ENCODE results near the gene SLC9A3.

Gene SLC9A3

DNA sequence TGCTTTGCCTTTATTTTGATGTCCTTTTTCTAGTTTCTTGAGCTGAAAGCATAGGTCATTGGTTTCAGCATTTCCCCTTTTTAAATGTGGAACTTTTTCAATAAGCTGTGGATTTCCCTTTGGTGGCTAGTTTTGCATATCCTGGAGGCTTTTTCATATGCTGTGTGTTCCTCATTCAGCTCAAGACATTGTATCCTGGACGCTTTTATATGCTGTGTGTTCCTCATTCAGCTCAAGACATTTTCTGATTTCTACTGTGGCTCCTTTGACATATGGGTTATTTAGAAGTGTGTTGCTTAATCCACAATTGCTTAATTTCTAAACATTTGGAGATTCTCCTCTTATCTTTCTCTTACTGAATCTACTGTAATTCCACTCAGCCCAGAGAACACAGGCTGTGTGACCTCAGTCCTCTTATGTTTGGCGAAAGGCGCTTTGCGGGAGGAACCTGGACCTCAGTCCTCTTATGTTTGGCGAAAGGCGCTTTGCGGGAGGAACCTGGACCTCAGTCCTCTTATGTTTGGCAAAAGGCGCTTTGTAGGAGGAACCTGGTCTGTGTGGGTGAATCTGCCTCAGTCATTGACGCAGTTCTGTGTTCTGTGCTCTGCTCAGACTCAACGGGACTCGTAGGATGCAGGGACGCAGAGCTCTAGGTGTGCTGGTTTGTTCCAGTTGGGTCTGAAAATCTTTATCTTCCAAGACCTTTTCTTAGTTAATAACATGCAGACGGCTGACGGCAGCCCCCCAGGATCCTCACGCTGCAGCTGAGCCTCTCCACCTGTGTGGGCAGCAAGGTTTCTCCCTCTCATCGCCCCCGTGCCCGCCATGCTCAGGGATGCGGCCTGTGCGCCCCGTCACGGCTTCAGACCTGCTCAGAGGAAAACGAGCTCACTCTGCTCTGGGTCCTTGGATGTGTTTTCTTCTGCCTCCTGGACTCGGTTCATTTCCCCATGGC is 6.0 kb upstream of the SLC9A3 start:
- H3K9me3 ChIP-seq (ENCODE audit: insufficient read depth, low read length): no peaks in the 10 kb centered on the region
- peak overlapping the region; percentile 64 for H3K4me2 ChIP-seq (ENCODE audit: low read length)
- H3K4me1 ChIP-seq (ENCODE audit: low read length): peaks cover 23% of the 10 kb centered on the region
- no peak overlapping the region; the same call in 1 of the 2 replicates for H3K9ac ChIP-seq (ENCODE audit: low read length)
- no peaks in the 10 kb centered on the region for H3K36me3 ChIP-seq (replicated peaks; ENCODE audit: low read depth, low read length)
- peak overlapping the region; percentile 46 for H3K4me3 ChIP-seq (ENCODE audit: low read length)
- no peak overlapping the region for H2AFZ ChIP-seq (ENCODE audit: low read depth, low read length)
- H3K79me2 ChIP-seq (ENCODE audit: low read length): no peaks in the 10 kb centered on the region
- no peak overlapping the region for H3K27ac ChIP-seq (ENCODE audit: low read length)
- H4K20me1 ChIP-seq (ENCODE audit: insufficient read depth, low read length): peaks cover 7% of the 10 kb centered on the region; the same call in 1 of the 2 replicates
- H3K27me3 ChIP-seq (ENCODE audit: low read depth, low read length): peaks cover 19% of the 10 kb centered on the region
- TF ChIP-seq, protein P1, sequence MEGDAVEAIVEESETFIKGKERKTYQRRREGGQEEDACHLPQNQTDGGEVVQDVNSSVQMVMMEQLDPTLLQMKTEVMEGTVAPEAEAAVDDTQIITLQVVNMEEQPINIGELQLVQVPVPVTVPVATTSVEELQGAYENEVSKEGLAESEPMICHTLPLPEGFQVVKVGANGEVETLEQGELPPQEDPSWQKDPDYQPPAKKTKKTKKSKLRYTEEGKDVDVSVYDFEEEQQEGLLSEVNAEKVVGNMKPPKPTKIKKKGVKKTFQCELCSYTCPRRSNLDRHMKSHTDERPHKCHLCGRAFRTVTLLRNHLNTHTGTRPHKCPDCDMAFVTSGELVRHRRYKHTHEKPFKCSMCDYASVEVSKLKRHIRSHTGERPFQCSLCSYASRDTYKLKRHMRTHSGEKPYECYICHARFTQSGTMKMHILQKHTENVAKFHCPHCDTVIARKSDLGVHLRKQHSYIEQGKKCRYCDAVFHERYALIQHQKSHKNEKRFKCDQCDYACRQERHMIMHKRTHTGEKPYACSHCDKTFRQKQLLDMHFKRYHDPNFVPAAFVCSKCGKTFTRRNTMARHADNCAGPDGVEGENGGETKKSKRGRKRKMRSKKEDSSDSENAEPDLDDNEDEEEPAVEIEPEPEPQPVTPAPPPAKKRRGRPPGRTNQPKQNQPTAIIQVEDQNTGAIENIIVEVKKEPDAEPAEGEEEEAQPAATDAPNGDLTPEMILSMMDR (IDR thresholded peaks at IDR 0.05; ENCODE audit: low read depth, low read length): no peak

DNA sequence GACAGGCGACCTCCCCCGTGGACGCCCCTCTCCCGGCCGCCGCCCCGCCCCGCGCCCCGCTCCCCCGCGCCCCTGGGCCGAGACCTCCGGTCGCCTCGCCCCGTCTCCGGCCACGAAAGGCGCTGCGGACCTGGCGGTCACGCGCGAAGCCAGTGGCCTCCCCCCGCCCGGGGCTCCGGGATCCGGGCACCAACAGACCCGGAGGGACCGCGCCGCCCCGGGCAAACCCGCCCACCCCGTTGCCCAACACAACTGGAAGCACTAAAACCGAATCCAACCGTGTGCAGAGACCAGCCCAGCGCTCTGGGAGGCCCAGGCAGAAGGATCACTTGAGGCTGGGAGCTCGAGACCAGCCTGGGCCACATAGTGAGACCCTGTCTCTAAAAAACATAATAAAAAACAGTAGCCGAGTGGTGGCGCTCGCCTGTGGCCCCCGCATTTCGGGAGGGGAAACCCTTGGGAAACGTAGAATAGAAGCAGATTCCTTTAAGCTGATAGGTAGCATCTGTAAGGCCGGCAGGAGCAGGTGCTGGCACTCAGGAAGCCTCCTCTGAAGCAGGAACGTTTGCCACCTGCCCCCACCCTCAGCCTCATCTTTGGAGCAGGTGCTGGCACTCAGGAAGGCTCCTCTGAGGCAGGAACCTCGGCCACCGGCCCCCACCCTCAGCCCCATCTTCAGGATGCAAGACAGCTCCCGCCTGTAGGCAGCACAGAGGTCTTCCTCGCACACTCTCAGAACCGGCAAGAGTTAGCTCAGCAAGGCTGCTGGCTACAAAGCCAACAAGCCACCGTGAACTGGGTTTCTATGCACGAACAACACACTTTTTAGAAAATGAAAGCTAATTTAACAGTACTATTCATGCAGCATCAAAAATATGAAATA is 4.6 kb upstream of the SLC9A3 start:
- TF ChIP-seq, protein P1 (IDR thresholded peaks at IDR 0.05; ENCODE audit: low read depth, low read length): no peak
- no peak for TF ChIP-seq EZH2phosphoT487 (IDR thresholded peaks at IDR 0.05; ENCODE audit: low read depth)
- H3K4me1 ChIP-seq (ENCODE audit: low read length): peaks cover 23% of the 10 kb centered on the region
- H3K27ac ChIP-seq (ENCODE audit: low read length): no peak overlapping the region
- H3K36me3 ChIP-seq (replicated peaks; ENCODE audit: low read depth, low read length): no peaks in the 10 kb centered on the region
- H3K4me2 ChIP-seq (ENCODE audit: low read length): peak overlapping the region; percentile 64
- peaks cover 19% of the 10 kb centered on the region for H3K27me3 ChIP-seq (ENCODE audit: low read depth, low read length)
- H4K20me1 ChIP-seq (ENCODE audit: insufficient read depth, low read length): peaks cover 7% of the 10 kb centered on the region; the same call in 1 of the 2 replicates
- no peaks in the 10 kb centered on the region for H3K9me3 ChIP-seq (ENCODE audit: insufficient read depth, low read length)
- H3K4me3 ChIP-seq (ENCODE audit: low read length): peak overlapping the region; percentile 46
- H3K79me2 ChIP-seq (ENCODE audit: low read length): no peaks in the 10 kb centered on the region
- H2AFZ ChIP-seq (ENCODE audit: low read depth, low read length): no peak overlapping the region
- H3K9ac ChIP-seq (ENCODE audit: low read length): no peak overlapping the region

DNA sequence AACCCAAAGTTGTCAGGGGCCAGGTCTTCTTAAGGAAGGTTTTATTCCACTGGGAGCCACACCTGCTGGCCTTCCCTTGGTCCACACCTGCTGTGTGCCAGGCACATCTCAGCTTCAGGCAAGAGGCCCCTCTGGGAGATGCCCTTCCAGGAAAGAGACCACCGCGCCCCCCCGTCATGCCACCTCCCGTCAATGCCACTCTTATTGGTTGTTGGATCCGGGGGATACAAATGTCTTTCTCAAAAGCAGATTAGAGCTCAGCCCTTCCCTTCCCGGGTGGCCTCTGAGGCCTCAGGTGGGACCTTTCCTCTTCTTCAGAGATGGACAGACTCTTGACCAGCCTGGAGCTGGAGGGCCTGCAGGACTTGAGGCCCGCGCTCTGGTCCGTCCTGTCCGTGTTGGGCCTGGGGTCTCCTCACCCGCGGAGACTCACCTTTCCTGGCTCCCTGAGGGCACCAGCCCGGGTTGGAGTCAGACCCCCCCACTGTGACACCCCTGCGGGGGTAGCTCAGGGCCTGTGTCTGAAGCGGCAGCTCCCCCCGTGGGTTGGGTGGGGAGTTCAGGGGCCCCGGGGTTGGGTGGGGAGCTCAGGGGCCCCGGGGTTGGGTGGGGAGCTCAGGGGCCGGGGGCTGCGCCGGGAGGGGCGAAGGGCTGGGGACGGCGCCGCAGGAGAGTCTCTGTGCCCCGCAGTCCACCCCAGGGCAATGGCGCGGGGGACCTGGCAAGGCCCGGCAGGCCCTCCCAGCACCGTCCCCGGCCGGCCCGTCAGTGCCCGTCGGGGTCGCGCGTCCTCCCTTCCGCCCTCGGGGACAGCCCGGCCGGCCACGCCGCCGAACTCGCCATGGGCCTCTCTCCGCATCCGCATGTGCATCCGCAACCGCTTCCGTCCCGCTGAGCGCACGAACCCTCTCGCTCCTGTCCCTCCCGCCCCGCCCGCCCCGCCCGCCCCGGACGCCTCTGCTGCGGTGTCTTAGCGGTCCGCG is 3.7 kb upstream of the SLC9A3 start:
- TF ChIP-seq, protein P1 (IDR thresholded peaks at IDR 0.05; ENCODE audit: low read depth, low read length): no peak
- no peak for TF ChIP-seq EZH2phosphoT487 (IDR thresholded peaks at IDR 0.05; ENCODE audit: low read depth)
- Histone ChIP-seq H3K79me2 (ENCODE audit: low read length) (no peaks in the 10 kb centered on the region), H3K27ac (ENCODE audit: low read length) (no peak overlapping the region), H3K4me2 (ENCODE audit: low read length) (no peak overlapping the region), H3K9ac (ENCODE audit: low read length) (no peak overlapping the region), H3K4me3 (ENCODE audit: low read length) (no peak overlapping the region), H3K36me3 (replicated peaks; ENCODE audit: low read depth, low read length) (no peaks in the 10 kb centered on the region), H4K20me1 (ENCODE audit: insufficient read depth, low read length) (peaks cover 7% of the 10 kb centered on the region; the same call in 1 of the 2 replicates), H3K4me1 (ENCODE audit: low read length) (peaks cover 23% of the 10 kb centered on the region), H3K9me3 (ENCODE audit: insufficient read depth, low read length) (no peaks in the 10 kb centered on the region), H2AFZ (ENCODE audit: low read depth, low read length) (no peak overlapping the region), H3K27me3 (ENCODE audit: low read depth, low read length) (peaks cover 19% of the 10 kb centered on the region)
